Measurements from ENCODE around the gene FRMD4A.

GRCh38 chr10:13715100-13715499 lies 615.6 kb downstream of the FRMD4A start:
- TF ChIP-seq, protein P1, sequence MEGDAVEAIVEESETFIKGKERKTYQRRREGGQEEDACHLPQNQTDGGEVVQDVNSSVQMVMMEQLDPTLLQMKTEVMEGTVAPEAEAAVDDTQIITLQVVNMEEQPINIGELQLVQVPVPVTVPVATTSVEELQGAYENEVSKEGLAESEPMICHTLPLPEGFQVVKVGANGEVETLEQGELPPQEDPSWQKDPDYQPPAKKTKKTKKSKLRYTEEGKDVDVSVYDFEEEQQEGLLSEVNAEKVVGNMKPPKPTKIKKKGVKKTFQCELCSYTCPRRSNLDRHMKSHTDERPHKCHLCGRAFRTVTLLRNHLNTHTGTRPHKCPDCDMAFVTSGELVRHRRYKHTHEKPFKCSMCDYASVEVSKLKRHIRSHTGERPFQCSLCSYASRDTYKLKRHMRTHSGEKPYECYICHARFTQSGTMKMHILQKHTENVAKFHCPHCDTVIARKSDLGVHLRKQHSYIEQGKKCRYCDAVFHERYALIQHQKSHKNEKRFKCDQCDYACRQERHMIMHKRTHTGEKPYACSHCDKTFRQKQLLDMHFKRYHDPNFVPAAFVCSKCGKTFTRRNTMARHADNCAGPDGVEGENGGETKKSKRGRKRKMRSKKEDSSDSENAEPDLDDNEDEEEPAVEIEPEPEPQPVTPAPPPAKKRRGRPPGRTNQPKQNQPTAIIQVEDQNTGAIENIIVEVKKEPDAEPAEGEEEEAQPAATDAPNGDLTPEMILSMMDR (IDR thresholded peaks at IDR 0.05; ENCODE audit: poor library complexity), result no peak
- TF ChIP-seq EZH2 (IDR thresholded peaks at IDR 0.05; ENCODE audit: borderline replicate concordance), result no peak

Measured in hepatocyte (in vitro differentiated cells).